Gastrocnemius medialis (tissue), 4 donors: ENCODE measurements around the gene BOLA1. TPM values are rescaled to one million over a fixed set of nuclear protein-coding genes. Genes with fewer than 3 reads are reported as not detected.

Experiments
- ATAC-seq, 2 donors: fragments of 150-250 bp; one replicate each; pipeline ENCODE4 v1.9.1; 2016
- DNase-seq, 2 donors: peaks; one replicate each; pipeline ENCODE4 v3.0.0-alpha.2; 2019
- H3K27ac ChIP-seq, 4 donors: fragments of 200-600 bp; sonication (generic); 1 replicate in 1 of 4; 2 replicates in 3 of 4; pipeline ENCODE4 v1.5.1; 2016 to 2018; ENCODE audit warnings: mild to moderate bottlenecking in 2 of 4, moderate library complexity in 1 of 4
- H3K27me3 ChIP-seq, 3 donors: fragments of 200-600 bp; sonication (generic) in 2 of 3; 1 replicate in 1 of 3; 2 replicates in 2 of 3; pipeline versions ENCODE4 v1.5.1 to v1.6.0; 2016 to 2019; ENCODE audit warnings: mild to moderate bottlenecking in 1 of 3, moderate library complexity in 1 of 3
- H3K36me3 ChIP-seq, 2 donors: fragments of 200-600 bp; sonication (generic) in 1 of 2; one replicate each; pipeline ENCODE4 v1.5.1; 2017 to 2018
- H3K4me1 ChIP-seq, 2 donors: fragments of 200-600 bp; sonication (generic) in 1 of 2; one replicate each; pipeline ENCODE4 v1.5.1; 2016 to 2017; ENCODE audit warnings: mild to moderate bottlenecking in 2 of 2
- H3K4me3 ChIP-seq, 4 donors: fragments of 200-600 bp; sonication (generic) in 3 of 4; 1 replicate in 1 of 4; 2 replicates in 3 of 4; pipeline ENCODE4 v1.5.1; 2016 to 2019; ENCODE audit warnings: mild to moderate bottlenecking in 2 of 4
- H3K9me3 ChIP-seq, 3 donors: fragments of 200-600 bp; sonication (generic) in 2 of 3; 1 replicate in 1 of 3; 2 replicates in 2 of 3; pipeline ENCODE4 v1.5.1; 2016 to 2019
- POLR2A ChIP-seq, 2 donors: fragments of 450-650 bp; IDR thresholded peaks; one replicate each; pipeline ENCODE4 v1.6.1; 2017; ENCODE audit warnings: antibody characterized with exemption in 2 of 2, mild to moderate bottlenecking in 2 of 2, moderate library complexity in 2 of 2
- in situ Hi-C, 4 donors: fragments of 200-750 bp; cut with MboI; loops; one replicate each; pipeline versions ENCODE4 v1.15.0 to v1.8.0; 2017; ENCODE audit warnings: low sequenced_read_pairs in 4 of 4
- intact Hi-C: fragments of 100-400 bp; cut with DNase I; formaldehyde crosslinking; loops from one replicate; pipeline ENCODE4 v1.15.1; 2023; ENCODE audit warnings: low total_unique reads
- total RNA-seq, 4 donors: library from RNA; depleted of rRNA; stranded (reverse); fragments of >200 nt; gene quantifications; one replicate each; pipeline versions ENCODE4 v1.1.0 to v1.2.3, GENCODE V29; 2016
- TF ChIP-seq, protein P1 (sequence below), 5 experiments: fragments of 450-650 bp in 3 of 5; fragments of 200-600 bp in 2 of 5; sonication (generic) in 2 of 5; IDR thresholded peaks in 4 of 5; conservative IDR thresholded peaks in 1 of 5; 1 replicate in 4 of 5; 2 replicates in 1 of 5; pipeline ENCODE4 v1.5.1; 2016 to 2019; ENCODE audit warnings: antibody characterized with exemption in 5 of 5, mild to moderate bottlenecking in 3 of 5, moderate library complexity in 3 of 5

The BOLA1 gene
- total RNA-seq, 4 donors from 2014 or later = 17.0 to 35.4 (median 28.7) TPM

DNA sequence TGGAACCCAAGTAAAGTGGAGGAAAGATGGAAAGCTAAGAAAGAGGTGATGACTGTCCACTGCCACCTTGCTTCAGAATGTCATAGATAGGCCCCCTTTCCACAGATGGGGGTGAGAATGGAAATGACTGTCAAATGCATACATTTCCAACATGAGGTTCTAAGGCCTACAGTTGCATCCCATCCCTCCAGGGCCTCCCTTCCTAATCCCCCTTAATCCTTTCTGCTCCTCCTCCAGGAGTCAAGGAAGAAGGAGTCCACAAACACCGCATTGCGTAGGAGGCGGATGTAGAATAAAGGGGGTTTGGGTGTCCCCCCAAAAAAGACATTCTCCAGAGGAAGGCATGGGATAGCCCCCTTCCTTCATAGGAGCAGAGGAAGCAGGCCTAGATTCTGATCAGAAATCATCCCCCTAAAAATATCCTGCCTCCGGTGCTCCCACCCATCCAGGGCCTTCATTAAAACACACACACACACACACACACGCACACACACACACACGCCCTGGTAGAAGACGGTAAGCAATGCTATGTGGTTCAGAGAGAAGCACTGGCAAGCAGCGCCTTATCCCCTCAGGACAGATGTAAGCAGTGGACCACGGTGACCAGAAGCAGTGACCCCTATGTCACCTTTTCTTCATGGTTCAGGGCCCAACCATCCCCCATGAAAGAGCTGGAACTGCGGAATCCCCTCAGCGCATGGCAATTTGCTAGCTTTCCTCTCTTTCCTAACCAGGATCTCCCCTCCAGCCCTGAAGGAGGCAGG, 16.2 kb downstream of the BOLA1 start:
- intact Hi-C loops = no loop called here
- DNase-seq (no peak), ATAC-seq (no peak)
- H3K9me3 ChIP-seq = no peaks in the 10 kb centered on the region
- H3K27ac ChIP-seq = no peak overlapping the region
- H3K4me1 ChIP-seq = no peaks in the 10 kb centered on the region
- in situ Hi-C loops = no loop called here
- TF ChIP-seq, protein P1, sequence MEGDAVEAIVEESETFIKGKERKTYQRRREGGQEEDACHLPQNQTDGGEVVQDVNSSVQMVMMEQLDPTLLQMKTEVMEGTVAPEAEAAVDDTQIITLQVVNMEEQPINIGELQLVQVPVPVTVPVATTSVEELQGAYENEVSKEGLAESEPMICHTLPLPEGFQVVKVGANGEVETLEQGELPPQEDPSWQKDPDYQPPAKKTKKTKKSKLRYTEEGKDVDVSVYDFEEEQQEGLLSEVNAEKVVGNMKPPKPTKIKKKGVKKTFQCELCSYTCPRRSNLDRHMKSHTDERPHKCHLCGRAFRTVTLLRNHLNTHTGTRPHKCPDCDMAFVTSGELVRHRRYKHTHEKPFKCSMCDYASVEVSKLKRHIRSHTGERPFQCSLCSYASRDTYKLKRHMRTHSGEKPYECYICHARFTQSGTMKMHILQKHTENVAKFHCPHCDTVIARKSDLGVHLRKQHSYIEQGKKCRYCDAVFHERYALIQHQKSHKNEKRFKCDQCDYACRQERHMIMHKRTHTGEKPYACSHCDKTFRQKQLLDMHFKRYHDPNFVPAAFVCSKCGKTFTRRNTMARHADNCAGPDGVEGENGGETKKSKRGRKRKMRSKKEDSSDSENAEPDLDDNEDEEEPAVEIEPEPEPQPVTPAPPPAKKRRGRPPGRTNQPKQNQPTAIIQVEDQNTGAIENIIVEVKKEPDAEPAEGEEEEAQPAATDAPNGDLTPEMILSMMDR (IDR thresholded peaks at IDR 0.05 in 4 of 5, conservative IDR thresholded peaks at IDR 0.05 in 1 of 5) = no peak
- TF ChIP-seq POLR2A (IDR thresholded peaks at IDR 0.05) = no peak
- no peaks in the 10 kb centered on the region for H3K36me3 ChIP-seq
- H3K4me3 ChIP-seq = no peak overlapping the region
- H3K27me3 ChIP-seq = peaks cover 11 to 19% (median 13%) of the 10 kb centered on the region in 3 donors

GRCh38 chr1:149916193-149916897, 17.0 kb downstream of the BOLA1 start:
- in situ Hi-C loops (no loop called here), intact Hi-C loops (no loop called here)
- TF ChIP-seq, protein P1 (IDR thresholded peaks at IDR 0.05 in 4 of 5, conservative IDR thresholded peaks at IDR 0.05 in 1 of 5) = no peak
- no peak for TF ChIP-seq POLR2A (IDR thresholded peaks at IDR 0.05)
- H3K36me3 ChIP-seq = no peaks in the 10 kb centered on the region
- peaks cover 11 to 19% (median 13%) of the 10 kb centered on the region in 3 donors for H3K27me3 ChIP-seq
- H3K4me1 ChIP-seq = no peaks in the 10 kb centered on the region
- H3K9me3 ChIP-seq = no peaks in the 10 kb centered on the region
- no peak for ATAC-seq
- no peak overlapping the region for H3K27ac ChIP-seq
- DNase-seq = no peak
- H3K4me3 ChIP-seq = no peak overlapping the region

GRCh38 chr1:149916898-149917252, 17.5 kb downstream of the BOLA1 start:
- Histone ChIP-seq H3K27me3 (peaks cover 11 to 19% (median 13%) of the 10 kb centered on the region in 3 donors), H3K4me1 (no peaks in the 10 kb centered on the region), H3K27ac (no peak overlapping the region), H3K9me3 (no peaks in the 10 kb centered on the region), H3K4me3 (no peak overlapping the region), H3K36me3 (peaks cover 0 to 3% of the 10 kb centered on the region in 2 donors)
- TF ChIP-seq, protein P1 (IDR thresholded peaks at IDR 0.05 in 4 of 5, conservative IDR thresholded peaks at IDR 0.05 in 1 of 5) = no peak
- no peak for TF ChIP-seq POLR2A (IDR thresholded peaks at IDR 0.05)
- intact Hi-C loops (no loop called here), in situ Hi-C loops (no loop called here)
- DNase-seq (no peak), ATAC-seq (no peak)

GRCh38 chr1:149917571-149918144, 18.3 kb downstream of the BOLA1 start, which contains the start of gene SV2A:
Gene SV2A, minus strand, starts transcription at chr1:149917844. Its CDS starts 4,004 bp downstream, at chr1:149913840.
- DNase-seq = no peak
- Histone ChIP-seq H3K27ac (no peak within 1 kb of the TSS), H3K36me3 (peaks cover 0 to 10% of the 10 kb centered on the region in 2 donors), H3K27me3 (peaks cover 11 to 19% (median 13%) of the 10 kb centered on the region in 3 donors), H3K4me3 (peak within 1 kb of the TSS in 3 of 4 donors; percentile 33 to 44 (median 36)), H3K9me3 (no peaks in the 10 kb centered on the region), H3K4me1 (no peaks in the 10 kb centered on the region)
- ATAC-seq = no peak
- in situ Hi-C loops (no loop called here), intact Hi-C loops (no loop called here)
- TF ChIP-seq POLR2A (IDR thresholded peaks at IDR 0.05) = no peak
- TF ChIP-seq, protein P1 (IDR thresholded peaks at IDR 0.05 in 4 of 5, conservative IDR thresholded peaks at IDR 0.05 in 1 of 5) = no peak
